ENCODE measurements around the gene PEX16.

Gene PEX16

DNA sequence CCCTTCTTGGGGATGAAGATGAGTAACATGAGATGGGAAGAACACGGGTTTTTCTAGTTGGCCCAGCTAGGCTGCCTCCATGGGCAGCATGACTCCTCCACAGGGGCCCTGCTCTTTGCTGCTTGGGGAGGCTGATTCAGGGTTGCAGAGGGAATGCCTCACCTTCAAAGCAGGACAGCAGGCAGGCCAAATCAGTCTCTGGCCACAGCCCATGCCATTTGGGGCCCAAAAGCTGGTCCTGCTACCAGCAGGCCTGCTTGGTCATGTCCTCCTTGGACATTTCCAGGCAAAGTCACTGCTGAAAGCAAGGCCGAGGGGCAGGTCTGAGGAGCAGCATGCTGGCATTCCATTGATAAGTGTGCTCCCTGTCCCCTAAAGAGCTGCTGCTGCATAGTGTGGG is 46.0 kb downstream of the PEX16 start:
- no peak for DNase-seq

- DNase-seq, result no peak
These were observed 47.0 kb downstream of the PEX16 start for GRCh38 chr11:45870706-45871105.

GRCh38 chr11:45869551-45869950 is 48.1 kb downstream of the PEX16 start:
- DNase-seq, result no peak

- no peak for DNase-seq
These were observed 53.6 kb downstream of the PEX16 start for GRCh38 chr11:45864041-45864440.

GRCh38 chr11:45860764-45861510 is 56.7 kb downstream of the PEX16 start:
- no peak for DNase-seq

- DNase-seq, result no peak
These were observed 57.3 kb downstream of the PEX16 start for GRCh38 chr11:45860348-45860747.

Data from NCI-H446 (cell line).